GM21786 (cell line): ENCODE data around the gene AUNIP.

Source experiments
- ATAC-seq: cut with Tn5 transposase; IDR thresholded peaks from one replicate; pipeline ENCODE4 v1.9.1; 2021; ENCODE audit not compliant: unreplicated experiment

The AUNIP gene

DNA sequence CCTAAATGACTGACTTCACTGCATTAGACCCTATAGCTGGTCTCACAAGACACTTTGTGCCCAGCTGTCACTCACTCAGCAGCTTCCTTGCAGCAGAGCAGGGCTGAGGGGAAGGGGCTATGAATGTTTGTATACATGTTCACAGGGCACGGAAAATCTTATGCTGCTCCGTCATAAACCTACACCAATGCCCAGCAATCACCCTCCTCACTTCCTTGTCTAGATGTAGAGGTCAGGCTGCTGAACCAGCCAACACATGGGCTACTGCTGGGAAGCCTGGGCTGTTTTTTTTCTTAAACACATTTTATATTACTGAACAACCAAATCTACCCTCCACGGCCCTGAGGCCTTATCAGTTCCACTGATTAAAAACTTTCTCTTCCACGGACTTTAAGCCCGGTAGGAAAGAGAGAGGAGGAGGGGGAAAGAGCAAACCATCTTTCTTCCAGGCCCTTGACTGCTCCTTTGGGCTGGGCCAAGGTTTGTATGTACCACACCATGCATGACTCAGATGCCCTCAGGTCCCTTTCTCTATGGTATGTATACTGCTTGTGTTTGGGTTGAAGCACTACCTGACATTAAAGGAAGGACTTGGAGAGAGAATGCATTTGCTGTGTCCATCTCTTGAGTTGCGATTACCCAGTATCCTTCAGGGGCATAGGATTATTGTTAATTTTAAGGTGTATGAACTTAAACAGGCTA is 26.8 kb downstream of the AUNIP start:
- no peak for ATAC-seq

DNA sequence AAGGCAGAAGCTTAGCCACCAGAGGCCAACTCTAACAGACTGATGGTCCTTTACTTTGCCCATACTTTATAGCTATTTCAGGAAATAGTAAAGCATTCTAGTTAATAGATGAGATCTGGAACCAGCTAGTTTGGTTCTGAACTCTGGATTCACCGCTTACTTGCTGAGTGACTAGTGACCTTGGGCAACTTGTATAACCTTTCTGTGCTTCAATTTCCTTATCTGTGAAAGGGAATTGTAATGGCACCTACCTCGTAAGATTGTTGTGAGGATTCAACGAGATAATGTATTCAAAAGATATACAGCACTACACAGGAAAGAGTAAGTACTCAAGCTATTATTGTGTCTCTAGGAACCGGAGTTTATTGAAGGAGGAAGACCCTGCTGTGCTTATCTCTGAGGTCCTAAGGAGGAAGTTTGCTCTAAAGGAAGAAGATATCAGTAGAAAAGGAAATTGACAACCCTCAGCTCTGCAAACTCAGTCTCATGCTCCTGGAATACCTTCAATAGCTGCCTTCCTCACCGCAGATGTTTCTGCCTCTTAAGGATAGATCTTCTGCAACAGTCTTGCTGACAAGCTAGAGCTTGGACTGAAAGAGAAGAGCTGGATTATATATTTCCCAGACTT is 27.6 kb downstream of the AUNIP start:
- ATAC-seq, result no peak

GRCh38 chr1:25829046-25829445 is 30.2 kb downstream of the AUNIP start:
- no peak for ATAC-seq

DNA sequence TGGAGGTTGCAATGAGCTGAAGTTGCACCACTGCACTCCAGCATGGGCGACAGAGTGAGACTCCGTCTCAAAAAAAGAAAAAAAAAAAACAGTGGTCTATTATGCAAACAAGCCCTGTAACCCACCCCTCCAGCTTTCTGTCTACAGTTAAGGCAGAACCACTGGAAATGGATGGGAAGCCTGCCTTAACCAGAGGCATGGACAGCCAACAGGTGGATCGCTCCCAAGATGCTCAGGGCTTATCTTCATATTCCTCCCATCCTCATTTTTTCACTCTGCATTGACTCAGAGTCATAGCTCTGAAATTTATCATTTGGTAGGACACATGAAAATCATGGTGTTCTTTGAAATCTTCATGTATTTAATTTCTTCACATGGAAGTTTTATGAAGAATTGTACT is 30.8 kb downstream of the AUNIP start:
- no peak for ATAC-seq

DNA sequence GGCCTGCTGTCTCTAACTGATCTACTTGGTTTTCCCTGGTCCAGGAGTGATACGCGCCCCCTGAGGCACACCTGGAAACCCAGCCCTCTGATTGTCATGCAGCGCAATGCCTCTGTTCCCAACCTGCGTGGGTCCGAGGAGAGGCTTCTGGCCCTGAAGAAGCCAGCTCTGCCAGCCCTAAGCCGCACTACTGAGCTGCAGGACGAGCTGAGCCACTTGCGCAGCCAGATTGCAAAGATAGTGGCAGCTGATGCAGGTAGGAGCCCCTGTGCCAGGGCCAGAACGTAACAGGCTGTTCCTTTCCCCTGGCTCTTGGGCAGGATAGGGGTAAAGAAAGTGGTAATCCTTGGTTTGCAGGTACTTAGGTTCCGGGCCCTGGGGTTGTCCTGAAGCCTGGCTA is 32.7 kb downstream of the AUNIP start:
- no peak for ATAC-seq

DNA sequence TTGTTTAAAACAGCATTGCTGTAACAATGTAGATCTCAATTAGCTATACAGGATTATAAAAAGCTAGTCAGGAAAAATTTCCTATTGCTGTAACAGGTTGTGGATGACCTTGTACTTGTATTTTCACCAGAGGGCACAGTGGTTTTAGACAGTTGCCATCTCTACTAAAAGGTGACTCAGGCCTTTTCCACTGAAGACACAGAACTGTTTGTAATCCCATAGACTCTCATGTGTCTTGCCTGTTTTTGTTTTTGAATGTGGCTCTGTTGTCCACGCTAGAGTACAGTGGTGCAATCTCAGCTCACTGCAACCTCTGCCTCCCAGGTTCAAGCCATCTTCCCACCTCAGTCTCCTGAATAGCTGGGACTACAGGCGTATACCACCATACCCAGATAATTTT is 33.7 kb downstream of the AUNIP start:
- ATAC-seq, result no peak

DNA sequence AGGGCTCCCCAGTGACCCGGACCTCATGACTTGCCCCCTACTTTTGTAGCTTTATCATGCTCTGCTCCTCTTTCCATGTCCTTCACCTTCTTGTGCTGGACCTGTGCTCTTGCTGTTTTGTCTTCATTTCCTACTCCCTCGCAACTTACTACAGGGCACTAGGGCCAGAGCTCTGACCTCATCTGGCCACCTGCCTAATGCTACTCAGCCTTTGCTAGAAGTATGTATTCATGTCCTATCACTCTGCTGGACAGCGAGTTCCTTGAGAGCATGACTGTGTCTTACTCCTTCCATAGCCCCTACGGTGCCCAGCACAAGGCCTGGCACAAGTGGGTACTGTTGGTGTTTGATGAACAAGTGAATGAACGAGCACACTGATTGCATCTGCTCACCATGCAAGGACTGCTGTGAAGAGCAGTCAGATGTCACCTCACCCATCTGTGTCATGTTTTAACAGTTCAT is 37.6 kb downstream of the AUNIP start:
- no peak for ATAC-seq

- ATAC-seq, result no peak
Observed at GRCh38 chr1:25821112-25821476, 38.2 kb downstream of the AUNIP start.

DNA sequence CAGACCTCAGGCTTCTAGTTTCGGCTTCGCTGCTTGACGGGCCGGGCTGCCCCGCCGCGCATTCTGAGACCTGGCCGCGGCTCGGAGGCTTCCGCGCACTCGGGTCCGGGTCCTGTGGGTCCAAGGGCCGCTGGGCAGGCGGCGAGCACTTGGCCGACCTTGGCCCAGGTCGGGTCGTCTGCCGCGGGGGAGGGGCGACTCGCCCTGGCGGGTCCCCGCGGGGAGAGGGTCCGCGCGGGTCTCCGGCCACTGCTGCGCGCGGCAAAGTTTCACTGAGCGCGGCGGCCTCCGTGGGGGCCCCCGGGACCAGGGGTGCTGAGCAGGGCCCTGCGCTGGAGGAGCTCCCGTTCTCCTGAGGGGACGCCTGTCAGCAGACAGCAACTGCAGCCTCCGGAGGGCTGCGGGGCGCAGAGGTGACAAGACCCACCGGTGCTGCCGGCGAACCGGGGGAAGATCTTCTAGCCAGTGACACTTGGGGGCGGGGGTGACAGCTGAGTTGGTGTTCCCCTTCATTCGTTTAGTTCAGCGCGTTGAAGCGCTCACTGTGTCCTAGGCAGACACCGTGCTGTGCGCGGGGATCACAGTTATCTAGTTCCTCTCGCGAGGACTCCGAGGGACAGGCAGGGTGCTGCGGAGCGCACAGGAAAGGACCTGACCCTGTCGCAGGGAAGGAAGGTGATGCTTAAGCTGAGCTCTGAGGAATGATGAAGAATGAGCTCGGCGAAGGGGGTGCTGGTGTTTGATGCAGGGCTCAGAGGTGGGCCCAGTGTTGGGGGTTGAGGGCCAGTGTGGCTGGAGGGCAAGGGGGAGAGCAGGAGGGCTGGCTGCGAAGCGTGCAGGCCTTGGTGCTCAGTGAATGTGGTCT is 38.8 kb downstream of the AUNIP start:
- peak; percentile 47 for ATAC-seq

DNA sequence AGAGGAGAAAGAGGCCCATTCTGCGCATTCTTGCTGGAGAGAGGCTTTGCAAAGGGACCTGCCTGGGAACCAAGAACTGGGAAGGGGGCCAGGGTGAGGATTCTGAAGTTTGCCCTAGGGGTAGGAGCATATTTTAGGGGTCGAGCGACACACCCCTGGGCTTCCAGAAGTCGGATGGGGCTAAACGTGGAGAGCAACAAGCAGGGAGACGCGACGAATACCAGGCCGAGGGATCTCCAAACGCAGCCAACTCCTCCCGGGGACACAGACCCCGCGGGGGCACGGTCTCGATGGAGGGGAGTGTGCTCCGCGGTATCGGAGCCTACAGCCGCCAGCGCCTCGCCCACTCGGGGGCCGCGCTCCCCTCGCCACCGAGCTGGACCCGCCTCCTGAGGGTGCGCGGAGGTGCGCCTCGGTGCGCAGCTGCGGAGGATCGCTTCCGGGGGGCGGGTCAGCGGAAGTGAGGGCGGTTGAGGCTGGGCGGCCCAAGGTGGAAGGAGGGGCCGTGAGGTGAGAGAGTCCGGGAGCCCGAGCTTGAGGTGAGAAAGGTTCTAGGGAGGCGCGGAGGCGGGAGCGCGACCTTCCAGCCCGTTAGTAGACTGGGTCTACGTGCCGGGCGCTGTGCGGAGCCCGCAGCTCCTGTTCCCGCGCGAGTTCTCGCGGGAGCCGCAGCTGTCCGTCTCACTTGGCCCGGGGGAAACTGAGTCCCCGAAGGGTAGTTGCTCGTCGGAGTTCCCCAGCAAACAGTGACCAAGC is 39.6 kb downstream of the AUNIP start, which contains the start of gene MTFR1L:
MTFR1L (plus strand) TSS at position 464 of the 756 bp plus-strand sequence. CDS start 3,151 bp downstream, outside the sequence.
- ATAC-seq, result peak; percentile 74

GRCh38 chr1:25818569-25818968 is 40.7 kb downstream of the AUNIP start:
- ATAC-seq, result no peak

DNA sequence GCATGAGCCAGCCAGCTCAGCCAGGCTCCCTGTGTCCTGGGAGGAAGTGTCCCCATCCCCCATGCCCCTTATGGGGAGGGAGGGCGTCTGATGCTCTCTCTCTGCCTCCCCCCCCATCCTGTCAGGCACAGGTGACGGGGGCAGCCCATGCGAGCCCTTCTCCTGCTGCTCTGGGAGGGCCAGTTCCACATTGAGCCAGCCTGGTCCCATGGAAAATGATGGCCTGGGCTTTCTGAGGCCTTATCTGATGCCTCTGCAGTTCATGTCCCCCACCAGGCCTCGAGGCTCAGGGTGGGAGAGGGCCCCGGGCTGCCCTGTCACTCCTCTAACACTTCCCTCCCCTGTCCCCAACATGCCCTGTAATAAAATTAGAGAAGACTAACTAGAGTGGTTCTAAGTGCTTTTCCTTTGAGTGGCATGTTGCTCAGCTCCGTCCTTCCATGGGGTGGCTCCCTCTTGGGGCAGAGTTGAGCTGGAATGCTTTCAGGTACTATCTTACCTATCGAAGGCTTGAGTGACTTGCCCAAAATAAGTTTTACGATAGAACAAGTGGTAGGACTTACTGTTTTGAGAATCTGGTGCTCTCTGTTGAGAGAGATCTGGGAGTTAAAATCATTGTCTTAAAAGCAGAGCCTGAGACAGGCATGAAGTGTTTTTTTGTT is 41.3 kb downstream of the AUNIP start:
- ATAC-seq, result no peak

DNA sequence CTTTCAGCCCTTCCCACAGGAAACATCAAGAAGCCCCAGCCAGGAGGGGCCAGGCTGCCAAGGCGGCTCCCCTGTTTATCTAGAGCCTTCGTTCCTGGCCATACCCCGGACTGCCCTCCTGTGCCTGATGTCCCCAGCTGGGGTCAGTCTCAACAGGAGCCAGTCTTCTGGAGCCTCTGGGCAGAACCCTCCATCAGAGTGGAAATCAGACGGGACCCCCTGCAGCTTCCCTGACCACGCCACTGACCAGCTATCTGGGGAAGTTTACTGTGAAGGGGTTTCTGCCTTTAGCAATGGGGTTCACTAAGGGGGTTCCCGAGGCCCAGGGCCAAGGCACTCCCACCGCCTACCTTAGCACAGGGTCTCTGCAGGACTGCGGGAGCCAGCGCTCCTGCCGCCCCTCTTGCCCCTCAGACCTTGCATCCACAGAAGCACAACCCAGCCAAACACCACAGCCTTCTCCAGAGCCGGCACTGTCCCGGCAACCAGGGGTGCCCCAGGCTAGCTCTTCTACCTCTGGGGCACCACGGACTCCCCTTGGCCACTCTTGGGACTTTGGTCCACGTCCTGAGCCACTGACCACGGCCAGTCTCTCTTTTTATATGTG is 43.0 kb downstream of the AUNIP start:
- no peak for ATAC-seq

DNA sequence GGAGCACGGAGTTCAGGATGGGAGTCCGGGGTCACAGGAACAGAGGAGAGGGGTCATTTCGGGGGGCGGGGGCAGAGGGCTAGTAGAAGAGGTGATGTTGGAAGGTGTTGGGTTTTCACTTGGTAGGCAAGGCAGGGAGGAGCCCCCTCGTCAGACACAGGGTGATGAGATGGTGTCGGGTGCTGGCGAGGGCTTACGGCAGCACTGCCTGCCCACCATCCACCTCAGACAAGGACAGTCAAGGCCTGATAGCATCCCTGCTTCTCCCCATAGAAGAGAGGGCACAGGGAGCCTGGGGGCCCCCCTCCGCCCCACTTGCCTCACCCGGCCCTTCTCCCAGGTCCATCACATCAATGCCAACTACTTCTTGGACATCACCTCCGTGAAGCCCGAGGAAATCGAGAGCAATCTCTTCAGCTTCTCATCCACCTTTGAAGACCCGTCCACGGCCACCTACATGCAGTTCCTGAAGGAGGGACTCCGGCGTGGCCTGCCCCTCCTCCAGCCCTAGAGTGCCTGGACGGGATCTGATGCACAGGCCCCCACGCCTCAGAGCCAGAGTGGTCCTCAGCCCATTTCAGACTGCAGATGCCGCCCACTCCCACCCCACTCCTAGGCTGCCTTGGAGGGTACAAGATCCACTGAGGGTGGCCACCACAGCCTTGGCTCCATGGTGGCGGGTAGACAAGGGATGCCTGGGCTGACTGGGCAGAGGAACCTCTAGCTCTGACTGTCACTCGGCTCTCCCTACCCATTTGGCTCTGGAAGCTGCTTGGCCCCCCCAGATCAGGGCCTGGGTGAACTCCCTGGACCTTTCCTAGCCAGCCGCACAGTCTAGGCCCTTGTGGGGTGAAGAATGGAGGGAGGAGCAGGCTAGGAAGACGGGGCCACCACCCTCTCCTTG is 43.8 kb downstream of the AUNIP start:
- no peak for ATAC-seq

DNA sequence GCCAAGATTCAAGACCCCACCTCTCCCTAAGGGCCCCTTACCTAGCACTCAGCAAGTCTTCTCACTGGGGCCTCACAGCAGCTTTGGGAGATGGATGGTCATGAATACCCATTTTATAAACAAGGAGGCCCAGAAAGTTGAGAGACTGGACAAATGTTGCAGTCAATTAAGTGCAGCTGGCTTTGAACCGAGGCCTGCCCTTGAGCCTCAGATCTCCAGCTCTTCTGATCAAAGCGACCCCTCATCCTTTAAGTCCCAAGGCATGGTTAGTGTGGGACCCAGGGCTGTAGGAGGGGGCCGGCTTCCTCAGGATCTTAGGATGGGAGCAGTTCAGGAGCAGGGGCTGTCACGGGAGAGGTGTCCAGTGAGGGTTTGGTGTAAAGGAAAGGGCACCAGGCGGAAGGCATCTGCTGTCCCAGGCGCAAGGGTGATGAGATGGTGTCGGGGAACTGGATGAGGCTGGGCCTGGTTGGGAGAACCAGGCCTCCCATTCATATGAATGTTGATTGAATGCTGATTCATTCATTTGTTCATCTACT is 44.6 kb downstream of the AUNIP start:
- ATAC-seq, result no peak

- no peak for ATAC-seq
Observed at GRCh38 chr1:25813734-25814471, 45.4 kb downstream of the AUNIP start.

GRCh38 chr1:25813071-25813733 is 46.1 kb downstream of the AUNIP start:
- ATAC-seq, result no peak
